ENCODE measurements around the gene AFM. TPM values are rescaled to one million over a fixed set of nuclear protein-coding genes. Genes with fewer than 3 reads are reported as not detected.

AFM gene
- total RNA-seq, 1 experiment from 2014 or later: not detected

- Histone ChIP-seq H3K27me3 (no peaks in the 10 kb centered on the region), H3K9me3 (no peaks in the 10 kb centered on the region), H3K36me3 (no peaks in the 10 kb centered on the region), H3K4me3 (no peak overlapping the region)
- DNase-seq: no peak
These were observed 35.1 kb upstream of the AFM start for GRCh38 chr4:73446336-73446938.

GRCh38 chr4:73447671-73448070, 33.9 kb upstream of the AFM start:
- no peaks in the 10 kb centered on the region for H3K27me3 ChIP-seq
- no peaks in the 10 kb centered on the region for H3K9me3 ChIP-seq
- no peak overlapping the region for H3K4me3 ChIP-seq
- H3K36me3 ChIP-seq: no peaks in the 10 kb centered on the region
- no peak for DNase-seq

DNA sequence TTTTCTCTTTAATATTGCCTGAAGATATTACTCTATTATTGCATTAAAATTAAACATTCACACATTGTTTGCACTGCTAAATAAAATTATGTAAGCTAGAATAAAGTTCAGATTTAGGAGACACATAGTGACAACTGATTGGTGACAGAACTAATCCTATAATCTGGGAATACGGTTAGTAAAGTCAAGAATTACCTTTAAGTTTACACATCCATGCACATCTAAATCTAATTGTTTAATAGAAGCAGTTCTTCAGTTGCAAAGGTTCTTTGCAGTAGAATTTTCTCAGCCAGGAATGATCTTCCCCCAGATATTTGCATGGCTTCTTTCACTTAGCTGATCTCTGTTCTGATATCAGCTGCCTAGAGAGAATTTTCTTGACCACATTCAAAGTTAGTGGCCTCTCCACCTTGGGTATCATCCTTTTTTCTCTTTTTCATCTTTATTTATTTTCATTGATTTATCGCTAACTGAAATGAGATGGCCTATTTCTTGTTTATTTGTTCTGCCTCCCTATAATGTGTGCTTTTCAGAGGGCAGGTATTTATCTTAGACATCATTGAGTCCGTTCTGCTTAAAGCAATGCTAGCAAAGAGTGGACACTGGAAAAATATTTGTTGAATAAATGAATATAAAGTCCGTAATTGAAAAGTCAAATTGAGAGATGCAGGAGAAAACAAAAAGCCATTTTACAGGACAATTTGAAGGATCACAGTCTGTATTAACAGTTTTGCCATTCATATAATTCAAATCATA, 32.9 kb upstream of the AFM start:
- Histone ChIP-seq H3K9me3 (no peaks in the 10 kb centered on the region), H3K36me3 (no peaks in the 10 kb centered on the region), H3K4me3 (no peak overlapping the region), H3K27me3 (no peaks in the 10 kb centered on the region)
- no peak for DNase-seq

- Histone ChIP-seq H3K9me3 (no peaks in the 10 kb centered on the region), H3K4me3 (peak overlapping the region; percentile 25), H3K27me3 (no peaks in the 10 kb centered on the region), H3K36me3 (no peaks in the 10 kb centered on the region)
- peak; percentile 82 for DNase-seq
These were observed 31.0 kb upstream of the AFM start for GRCh38 chr4:73450398-73451004.

- H3K9me3 ChIP-seq: no peaks in the 10 kb centered on the region
- DNase-seq: peak; percentile 45
These were observed 30.1 kb upstream of the AFM start for GRCh38 chr4:73451404-73451803.

GRCh38 chr4:73451981-73452747, 29.4 kb upstream of the AFM start:
- Histone ChIP-seq H3K36me3 (no peaks in the 10 kb centered on the region), H3K27me3 (no peaks in the 10 kb centered on the region), H3K9me3 (no peaks in the 10 kb centered on the region), H3K4me3 (no peak overlapping the region)
- DNase-seq: no peak

More at GRCh38 chr4:73451404-73451803, 30.1 kb upstream of the AFM start:
- no peaks in the 10 kb centered on the region for H3K27me3 ChIP-seq
- no peak overlapping the region for H3K4me3 ChIP-seq
- no peaks in the 10 kb centered on the region for H3K36me3 ChIP-seq

- DNase-seq: no peak
- H3K27me3 ChIP-seq: no peaks in the 10 kb centered on the region
- no peak overlapping the region for H3K4me3 ChIP-seq
- H3K9me3 ChIP-seq: no peaks in the 10 kb centered on the region
- no peaks in the 10 kb centered on the region for H3K36me3 ChIP-seq
These were observed 28.4 kb upstream of the AFM start for GRCh38 chr4:73452953-73453700.

- Histone ChIP-seq H3K36me3 (no peaks in the 10 kb centered on the region), H3K4me3 (no peak overlapping the region), H3K9me3 (no peaks in the 10 kb centered on the region), H3K27me3 (no peaks in the 10 kb centered on the region)
- DNase-seq: no peak
These were observed 27.9 kb upstream of the AFM start for GRCh38 chr4:73453701-73454005.

- no peak for DNase-seq
- Histone ChIP-seq H3K27me3 (no peaks in the 10 kb centered on the region), H3K36me3 (no peaks in the 10 kb centered on the region), H3K4me3 (no peak overlapping the region), H3K9me3 (no peaks in the 10 kb centered on the region)
These were observed 26.6 kb upstream of the AFM start for GRCh38 chr4:73454920-73455319.

DNA sequence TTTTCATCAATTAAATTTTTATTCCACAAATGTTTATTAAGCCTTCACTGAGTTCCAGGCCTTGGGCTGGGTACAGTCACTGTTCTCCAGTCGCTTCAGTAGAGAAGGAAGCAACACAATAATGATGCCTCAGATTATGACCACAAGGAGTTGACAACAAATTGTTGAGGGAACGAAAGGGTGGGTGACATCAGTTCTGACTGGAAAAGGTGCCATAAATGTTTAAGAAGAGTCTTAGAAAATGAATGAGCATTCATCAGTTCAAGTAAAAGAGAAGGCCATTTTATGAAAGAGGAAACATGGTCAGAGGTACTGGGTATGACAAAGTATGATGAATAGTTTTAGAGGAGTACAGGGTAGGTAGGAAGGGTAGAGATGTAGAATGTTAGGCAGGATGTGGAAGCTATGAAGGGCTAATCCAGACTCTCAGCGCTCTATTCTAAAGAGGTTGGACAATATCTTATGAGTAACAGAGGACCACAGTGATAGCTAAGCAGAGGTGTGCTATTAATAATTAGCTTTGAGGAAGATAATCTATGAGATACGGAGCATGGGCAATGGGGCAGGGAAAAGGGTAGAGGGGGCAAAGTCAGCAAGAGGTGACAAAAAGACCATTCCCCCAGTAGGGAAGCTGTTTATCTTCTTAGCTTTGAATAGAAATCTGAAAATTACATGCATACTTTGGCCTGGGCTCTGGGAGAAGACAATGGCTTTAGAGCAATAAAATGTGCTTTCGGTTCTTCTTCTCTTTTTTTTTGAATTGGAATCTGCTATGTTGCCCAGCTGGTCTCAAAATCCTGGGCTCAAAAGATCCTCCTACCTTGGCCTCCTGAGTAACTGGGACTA, 25.1 kb upstream of the AFM start:
- Histone ChIP-seq H3K9me3 (no peaks in the 10 kb centered on the region), H3K4me3 (no peak overlapping the region), H3K27me3 (no peaks in the 10 kb centered on the region), H3K36me3 (no peaks in the 10 kb centered on the region)
- no peak for DNase-seq

DNA sequence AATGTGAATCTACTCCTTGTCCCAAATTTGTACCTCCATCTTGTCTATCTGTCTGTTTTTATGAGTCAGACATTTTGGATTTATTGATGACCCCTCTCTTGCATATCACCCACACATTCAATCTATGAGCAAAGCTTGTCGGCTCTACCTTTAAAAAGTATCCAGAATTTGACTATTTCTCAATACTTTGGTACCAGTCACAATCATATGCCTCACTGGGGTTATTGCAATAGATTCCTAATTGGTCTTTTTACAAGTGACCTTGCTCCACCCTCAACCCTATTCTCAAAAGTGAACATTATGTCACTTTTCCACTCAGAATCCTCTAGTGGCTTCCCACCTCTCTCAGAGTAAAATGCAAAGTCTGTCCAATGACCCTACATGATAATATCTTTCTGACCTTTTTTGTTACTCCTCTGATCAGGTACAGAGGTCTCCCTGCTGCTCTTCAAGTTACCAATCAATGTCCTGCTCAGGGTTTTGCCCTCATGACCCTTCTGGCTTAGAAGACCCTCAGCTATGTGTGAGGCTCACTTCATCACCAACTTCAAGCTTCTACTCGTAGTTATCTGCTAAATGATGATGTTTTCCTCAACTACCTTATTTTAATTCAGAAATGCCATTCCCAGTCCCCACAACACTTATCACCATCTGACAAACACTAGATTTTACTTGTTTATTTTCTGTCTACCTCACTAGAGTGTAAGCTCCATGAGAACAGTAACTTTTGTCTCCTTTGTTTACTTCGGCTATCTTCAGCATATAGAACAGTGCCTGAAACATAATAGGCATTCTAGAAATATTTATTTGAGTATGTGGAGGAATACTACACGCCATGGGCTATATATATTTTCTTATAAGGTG, 23.1 kb upstream of the AFM start:
- H3K4me3 ChIP-seq: no peak overlapping the region
- no peaks in the 10 kb centered on the region for H3K36me3 ChIP-seq
- H3K27me3 ChIP-seq: no peaks in the 10 kb centered on the region
- no peak for DNase-seq
- H3K9me3 ChIP-seq: no peaks in the 10 kb centered on the region

GRCh38 chr4:73459048-73459421, 22.5 kb upstream of the AFM start:
- H3K9me3 ChIP-seq: no peaks in the 10 kb centered on the region
- DNase-seq: no peak
- no peaks in the 10 kb centered on the region for H3K27me3 ChIP-seq
- no peak overlapping the region for H3K4me3 ChIP-seq
- H3K36me3 ChIP-seq: no peaks in the 10 kb centered on the region

GRCh38 chr4:73460913-73461522, 20.5 kb upstream of the AFM start:
- no peak for DNase-seq

GRCh38 chr4:73468170-73468569, 13.4 kb upstream of the AFM start:
- no peak for DNase-seq
- Histone ChIP-seq H3K36me3 (no peaks in the 10 kb centered on the region), H3K9me3 (no peaks in the 10 kb centered on the region), H3K4me3 (no peak overlapping the region), H3K27me3 (no peaks in the 10 kb centered on the region)

More at GRCh38 chr4:73460913-73461522, 20.5 kb upstream of the AFM start:
- Histone ChIP-seq H3K36me3 (no peaks in the 10 kb centered on the region), H3K9me3 (no peaks in the 10 kb centered on the region), H3K27me3 (no peaks in the 10 kb centered on the region), H3K4me3 (no peak overlapping the region)

DNA sequence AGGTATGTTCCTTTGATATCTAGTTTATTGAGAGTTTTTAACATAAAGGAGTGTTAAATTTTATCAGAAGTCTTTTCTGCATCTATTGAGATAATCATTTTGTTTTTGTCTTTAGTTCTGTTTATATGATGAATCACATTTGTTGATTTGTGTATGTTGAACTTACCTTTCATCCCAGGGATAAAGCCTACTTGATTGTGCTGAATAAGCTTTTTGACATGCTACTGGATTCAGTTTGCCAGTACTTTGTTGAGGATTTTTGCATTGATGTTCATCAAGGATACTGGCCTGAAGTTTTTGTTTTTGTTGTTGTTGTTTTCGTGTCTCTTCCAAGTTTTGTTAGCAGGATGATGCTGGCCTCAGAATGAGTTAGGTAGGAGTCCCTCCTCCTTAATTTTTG, 10.8 kb upstream of the AFM start:
- Histone ChIP-seq H3K4me3 (no peak overlapping the region), H3K36me3 (no peaks in the 10 kb centered on the region), H3K9me3 (no peaks in the 10 kb centered on the region), H3K27me3 (no peaks in the 10 kb centered on the region)
- DNase-seq: no peak

Data from MG63 (cell line).